HG03558 (cell line): ENCODE results near the gene MED16.

Source experiments
- ATAC-seq: cut with Tn5 transposase; IDR thresholded peaks from one replicate; pipeline ENCODE4 v1.9.1; 2021; ENCODE audit warnings: moderate number of reproducible peaks; ENCODE audit not compliant: unreplicated experiment; ENCODE audit errors: extremely low read depth

MED16 gene

DNA sequence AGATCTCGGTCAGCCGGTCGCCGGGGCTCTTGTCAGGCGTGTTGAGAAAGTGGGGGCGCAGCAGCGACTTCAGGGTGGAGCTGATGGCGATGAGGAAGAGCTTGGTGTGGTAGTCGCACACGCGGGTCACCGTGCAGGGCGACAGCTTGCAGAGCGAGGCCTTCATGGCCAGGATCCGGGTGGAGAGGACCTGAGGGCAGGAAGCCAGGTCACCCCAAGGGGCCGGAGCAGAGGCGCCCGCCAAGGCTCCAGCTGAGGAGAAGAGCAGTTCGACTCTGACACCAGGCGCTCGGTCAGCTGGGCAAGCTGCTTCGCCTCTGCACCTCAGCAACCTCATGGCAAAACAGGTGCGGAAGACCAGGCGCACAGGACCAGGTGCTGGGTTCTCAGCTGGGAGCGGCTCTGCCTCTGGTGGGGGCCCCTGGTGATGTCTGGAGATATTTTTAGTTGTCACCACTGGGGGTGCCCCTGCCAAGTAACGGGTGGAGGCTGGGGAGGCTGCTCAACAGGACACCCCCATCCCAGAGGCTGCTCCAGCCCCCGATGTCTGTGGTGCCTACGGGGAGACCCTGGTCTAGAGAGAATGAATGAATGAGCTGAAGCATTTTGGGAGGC lies 17.6 kb downstream of the MED16 start:
- no peak for ATAC-seq

DNA sequence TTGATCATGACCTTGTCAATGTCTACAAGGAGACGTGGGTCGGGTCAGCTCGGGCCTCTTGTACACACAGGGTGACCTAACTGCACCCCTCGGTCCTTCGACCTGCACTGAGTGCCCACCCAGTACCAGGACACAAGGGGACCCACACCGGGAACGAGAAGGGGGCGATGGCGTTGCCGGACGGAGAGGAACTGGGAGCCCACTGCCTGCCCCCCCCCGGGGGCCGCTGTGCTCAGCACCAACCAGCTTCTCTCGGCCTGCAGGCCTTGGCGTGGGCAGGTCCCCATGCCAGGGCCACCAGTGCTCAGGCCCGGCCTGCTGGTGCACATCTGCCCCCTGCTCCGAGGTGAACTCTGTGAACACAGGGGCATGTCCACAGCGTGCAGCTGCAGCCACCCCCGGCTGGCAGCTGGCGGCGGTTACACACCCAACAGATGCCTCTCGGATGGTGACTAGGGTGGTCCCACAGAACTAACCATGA lies 19.4 kb downstream of the MED16 start:
- ATAC-seq = no peak

DNA sequence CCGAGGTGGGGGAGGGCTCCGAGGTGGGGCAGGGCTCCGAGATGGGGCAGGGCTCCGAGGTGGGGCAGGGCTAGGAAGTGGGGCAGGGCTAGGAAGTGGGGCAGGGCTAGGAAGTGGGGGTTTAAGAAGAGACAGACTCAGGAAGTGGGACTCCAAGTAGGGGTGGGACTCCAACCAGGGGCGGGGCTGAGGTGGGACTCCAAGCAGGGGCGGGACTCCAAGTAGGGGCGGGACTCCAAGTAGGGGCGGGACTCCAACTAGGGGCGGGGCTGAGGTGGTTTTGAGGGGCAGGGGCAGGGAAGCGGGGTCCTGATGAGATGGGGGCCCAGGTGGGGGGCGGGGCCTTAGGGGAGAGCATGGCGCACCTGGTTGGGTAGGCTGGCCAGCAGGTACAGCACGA lies 19.9 kb downstream of the MED16 start:
- no peak for ATAC-seq

DNA sequence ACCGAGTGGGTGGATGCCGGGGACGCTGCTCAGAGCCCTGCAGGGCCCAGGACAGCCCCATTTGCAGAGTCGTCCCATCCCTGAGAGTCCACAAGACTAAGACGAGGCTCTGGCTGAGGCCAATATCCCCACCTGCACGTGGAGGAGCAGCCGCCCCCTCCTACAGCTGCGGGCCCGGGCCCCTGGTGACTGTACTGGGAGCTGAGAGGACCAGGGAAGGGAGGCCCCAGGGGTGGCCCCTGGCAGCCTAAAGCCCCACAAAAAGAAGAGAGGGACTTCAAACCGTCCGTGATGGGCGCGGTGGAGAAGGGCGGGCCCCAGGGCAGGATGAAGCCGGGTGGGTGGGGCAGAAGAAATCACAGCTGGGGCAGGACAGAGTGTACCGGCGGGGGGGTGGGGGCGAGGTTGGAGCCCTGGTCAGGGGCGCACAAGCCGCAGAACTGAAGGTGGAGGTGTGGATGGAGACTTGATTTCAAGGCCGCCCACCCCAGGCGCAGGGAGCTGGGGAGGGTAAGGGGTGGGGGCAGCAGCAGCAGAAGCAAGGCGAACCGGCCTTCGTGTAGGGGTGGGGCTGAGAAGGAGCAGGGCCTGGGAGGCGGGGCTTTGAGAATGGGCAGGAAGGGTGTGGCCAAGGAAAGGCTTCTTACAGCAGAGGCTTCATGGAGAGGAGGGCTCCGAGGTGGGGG lies 20.6 kb downstream of the MED16 start:
- ATAC-seq = no peak

DNA sequence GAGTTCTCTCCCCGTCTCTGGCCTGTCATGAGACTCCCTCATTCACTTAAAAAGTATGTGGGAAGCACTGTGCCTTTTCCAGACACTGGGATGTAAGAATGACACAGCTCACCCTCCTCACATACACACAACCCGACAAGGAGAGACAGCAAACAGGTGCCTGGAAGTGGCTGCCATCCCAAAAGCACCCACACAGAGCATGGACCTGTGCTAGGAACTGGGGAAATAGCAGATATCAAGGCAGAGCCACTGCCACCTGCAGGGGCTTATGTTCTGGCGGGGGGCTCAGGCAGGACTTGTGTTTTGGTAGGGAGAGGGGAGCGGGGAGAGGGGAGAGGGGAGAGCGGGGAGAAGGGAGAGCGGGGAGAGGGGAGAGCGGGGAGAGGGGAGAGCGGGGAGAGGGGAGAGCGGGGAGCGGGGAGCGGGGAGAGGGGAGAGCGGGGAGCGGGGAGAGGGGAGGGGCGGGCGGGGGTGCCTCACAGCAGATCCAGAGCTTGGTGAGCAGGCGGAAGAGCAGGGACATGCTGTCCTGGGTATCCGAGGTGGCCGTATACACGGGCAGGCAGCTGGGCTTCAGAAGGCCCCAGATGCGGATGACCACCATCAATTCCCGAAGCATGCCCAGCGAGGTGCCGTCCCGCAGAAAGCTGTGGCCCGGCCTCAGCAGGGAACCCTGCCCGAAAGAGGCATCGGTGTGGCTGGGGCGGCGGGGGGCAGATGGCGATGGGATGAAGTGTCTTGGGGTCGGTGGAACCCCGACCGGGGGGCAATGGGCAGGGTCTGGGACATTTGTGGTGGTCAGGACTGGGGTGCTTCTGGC lies 21.3 kb downstream of the MED16 start:
- no peak for ATAC-seq

DNA sequence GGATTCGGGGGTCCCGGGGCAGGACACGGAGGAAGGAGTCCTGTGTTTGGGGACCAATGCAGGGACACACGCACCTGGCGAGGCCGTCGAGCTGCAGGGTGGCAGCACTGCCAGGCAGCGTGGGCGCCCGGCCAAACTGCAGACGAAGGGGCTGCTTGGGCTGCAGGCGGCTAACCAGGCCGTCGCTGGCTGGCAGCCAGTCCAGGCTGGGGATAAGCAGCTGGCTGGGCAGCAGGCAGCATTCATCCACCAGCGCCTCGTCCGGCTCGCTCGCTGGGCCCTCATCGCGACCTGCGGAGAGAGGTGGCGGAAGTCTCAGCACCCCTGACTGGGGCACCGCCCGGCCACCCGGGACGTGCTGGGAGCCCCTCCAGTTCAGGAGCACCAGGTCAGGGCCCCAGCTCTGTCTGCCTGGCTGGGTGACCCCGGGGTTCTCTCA lies 22.0 kb downstream of the MED16 start:
- no peak for ATAC-seq

DNA sequence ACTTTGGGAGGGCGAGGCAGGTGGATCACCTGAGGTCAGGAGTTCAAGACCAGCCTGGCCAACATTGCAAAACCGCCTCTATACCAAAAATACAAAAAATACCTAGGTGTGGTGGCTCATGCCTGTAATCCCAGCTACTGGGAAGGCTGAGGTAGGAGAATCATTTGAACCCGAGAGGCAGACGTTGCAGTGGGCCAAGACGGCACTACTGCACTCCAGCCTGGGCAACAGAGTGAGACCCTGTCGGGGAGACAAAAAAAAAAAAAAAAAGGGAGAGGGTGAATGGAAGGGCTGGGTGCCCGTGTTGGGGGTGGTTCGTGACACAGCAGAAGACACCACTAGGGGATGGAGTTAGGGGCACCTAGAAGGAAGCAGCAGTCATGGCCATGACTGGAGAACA lies 22.7 kb downstream of the MED16 start:
- ATAC-seq = no peak

DNA sequence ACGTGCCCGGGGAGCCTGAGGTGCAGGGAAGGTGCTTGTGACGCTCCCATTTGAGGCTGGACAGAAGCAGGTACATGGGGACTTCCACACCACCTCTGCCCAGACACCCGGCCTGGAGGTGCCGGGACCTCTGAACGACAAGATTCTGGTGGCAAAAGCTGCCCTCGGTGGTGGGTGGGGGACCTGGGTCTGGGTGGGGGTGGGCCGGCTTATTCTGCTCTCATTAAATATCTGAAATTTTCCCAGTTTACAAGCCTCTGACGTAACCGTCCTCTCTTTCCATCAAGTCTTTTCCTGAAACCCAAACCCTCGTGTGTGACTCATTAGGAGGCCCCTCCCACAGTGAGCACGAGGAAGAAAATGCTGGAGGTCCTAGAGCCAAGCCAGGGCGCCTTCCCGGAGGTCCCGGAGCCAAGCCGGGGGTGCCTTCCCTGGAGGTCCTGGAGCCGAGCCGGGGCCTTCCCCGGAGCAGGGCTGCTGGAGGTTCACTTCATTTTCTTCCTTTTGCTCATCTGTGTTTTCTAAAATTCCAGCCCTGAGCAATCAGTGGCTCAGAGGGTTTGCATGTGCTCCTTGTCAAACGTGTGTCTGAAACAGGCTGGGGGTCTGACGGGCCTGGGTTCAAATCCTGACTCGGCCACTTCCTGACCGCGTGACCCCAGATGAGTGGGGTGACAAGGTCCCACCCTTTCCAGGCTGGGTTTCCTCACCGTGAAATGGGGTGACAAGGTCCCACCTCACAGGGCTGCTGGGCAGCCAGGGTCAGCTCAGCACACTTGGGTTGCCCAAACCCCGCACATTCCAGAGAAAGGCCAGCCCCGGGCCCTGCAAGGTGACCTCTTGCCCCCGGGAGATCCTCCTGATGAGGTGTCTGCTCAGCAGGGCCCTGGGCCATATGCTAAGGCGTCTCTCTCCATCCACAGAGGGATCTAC lies 23.5 kb downstream of the MED16 start:
- no peak for ATAC-seq

DNA sequence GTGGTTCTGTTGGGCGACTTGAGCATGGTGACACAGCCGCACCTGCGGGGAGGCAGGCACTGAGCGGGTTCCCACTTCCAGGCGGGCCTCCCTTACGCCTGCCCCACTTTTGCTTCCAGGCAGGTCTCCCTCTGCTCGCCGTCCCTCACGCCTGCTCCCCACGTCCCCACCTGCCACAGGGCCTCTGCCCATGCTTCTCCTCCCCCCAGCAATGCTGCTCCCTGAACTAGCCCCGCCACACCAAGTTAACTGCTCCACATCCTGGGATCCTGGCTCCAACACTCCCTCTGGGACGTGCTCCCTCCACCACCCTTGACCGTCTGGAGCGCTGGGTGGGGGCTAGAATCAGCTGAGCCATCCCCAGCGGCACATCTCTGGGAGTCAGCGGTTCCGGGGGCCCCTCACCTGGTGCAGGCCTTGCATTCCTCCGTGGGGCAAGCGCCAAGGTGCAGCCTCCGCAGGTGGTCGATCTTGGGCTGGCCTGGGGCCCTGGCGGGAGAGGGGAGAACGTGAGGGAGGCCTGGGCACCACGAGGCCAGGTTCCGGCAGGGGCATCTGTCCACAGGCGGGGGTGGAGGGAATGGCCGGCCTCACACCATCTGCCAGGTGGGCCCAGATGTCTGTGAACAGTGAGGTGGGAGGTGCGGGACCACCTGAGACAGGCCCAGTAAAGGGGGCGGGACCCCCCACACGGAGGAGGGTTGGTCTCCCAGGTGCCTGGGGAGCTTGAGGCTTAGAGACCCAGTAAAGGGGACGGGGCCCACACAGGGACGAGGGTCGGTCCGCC lies 24.3 kb downstream of the MED16 start:
- no peak for ATAC-seq

DNA sequence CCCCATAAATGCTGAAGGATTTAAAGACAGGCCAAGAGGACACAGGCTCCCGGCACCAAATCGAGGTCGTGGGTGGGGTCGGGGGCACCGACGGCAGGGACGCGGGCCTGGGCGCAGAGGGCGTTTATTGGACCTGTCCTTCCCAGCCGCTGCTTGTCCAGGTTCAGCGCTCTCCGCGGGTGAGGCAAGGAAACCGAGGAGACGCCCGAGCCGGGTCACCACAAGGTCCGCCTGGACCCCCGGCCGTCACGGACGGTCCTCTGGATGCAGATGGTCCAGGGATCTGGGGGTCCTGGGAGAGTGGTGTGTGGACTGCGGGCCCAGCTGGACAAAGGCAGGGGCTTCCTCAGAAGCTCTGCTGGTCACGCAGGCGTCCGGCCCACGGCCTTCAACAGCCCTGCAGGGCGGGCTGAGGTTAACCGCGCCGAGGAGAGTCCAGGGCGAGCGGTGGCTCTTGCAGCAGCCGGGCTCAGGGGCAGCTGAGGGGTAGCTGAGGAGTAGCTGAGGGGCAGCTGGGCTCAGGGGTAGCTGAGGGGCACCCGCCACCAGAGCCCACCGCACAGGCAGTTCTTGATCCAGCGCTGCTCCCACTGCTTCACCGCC lies 25.0 kb downstream of the MED16 start:
- ATAC-seq = no peak

DNA sequence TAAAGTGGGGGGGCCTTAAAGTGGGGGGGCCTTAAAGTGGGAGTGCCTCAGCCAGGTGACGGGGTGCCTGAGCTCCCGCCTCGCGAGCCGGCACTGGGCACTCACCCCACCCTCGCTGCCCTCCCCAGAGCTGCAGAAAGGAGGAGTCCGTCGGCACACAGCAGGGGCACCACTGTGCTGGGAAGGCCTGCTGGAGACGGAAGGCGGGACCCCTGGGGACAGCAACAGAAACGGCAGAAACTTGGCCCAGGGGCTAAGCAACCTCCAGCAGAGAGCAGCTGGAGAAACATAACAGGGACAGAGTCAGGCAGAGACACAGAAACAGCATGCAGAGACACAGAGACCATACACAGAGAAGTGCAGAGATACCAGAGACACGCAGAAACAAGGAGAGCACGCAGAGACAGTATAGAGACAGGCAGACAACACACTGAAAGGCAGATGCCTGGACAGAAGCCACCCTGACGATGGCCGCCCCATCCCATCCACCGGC lies 25.6 kb downstream of the MED16 start:
- ATAC-seq = no peak

DNA sequence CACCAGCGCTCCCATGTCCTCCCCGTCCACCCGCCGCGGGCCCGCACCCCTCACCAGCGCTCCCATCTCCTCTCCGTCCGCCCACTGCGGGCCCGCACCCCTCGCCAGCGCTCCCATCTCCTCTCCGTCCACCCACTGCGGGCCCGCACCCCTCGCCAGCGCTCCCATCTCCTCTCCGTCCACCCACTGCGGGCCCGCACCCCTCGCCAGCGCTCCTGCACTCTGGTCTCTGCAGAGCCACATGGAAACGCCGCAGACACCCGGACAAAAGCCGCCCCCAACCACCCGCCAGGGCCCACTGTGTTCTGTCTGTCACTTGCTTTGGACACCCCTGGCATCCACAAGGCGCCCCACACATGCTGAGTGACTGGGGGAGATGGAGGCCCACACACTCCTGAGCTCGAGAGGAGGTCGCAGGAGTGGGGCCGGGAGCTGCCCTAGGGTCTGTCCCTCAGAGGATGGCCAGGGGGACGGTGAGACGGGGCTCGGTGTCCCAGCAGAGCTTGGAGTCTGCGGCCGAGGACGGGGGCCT lies 26.2 kb downstream of the MED16 start:
- no peak for ATAC-seq

DNA sequence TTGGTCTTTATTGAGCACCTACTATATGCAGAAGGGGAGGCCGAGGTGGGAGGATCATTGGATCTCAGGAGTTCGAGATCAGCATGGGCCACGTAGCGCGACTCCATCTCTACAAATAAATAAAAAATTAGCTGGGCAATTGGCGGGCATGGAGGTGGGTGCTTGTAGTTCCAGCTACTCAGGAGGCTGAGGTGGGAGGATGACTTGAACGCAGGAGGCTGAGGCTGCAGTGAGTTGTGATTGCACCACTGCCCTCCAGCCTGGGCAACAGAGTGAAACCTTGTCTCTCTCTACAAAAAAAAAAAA lies 29.7 kb downstream of the MED16 start:
- ATAC-seq = no peak

DNA sequence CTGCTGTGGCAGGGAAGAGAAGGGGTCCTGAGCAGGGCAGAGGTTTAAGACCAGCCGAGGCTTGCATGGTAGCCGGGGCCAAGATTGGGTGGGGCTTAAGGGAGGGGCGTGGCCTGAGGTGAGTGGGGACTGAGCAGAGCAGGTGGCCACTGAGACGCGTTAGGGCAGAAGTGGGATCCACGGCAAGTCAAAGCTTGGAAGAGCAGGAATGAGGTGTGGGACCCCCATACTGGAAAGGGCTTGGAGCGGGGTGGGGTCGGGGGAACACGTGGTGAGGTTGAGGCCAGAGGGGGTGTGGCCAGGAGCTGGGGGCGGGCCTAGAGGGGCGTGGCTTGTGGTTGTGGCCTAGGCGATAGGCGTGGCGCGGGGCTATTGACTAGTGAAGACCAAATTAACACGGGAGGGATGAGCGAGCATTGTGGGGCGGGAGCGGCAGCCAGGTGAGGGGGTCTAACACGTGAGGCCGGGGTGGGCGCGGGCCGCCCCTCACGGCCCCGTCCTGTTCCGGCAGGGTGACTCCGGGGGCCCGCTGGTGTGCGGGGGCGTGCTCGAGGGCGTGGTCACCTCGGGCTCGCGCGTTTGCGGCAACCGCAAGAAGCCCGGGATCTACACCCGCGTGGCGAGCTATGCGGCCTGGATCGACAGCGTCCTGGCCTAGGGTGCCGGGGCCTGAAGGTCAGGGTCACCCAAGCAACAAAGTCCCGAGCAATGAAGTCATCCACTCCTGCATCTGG lies 30.2 kb downstream of the MED16 start:
- no peak for ATAC-seq

DNA sequence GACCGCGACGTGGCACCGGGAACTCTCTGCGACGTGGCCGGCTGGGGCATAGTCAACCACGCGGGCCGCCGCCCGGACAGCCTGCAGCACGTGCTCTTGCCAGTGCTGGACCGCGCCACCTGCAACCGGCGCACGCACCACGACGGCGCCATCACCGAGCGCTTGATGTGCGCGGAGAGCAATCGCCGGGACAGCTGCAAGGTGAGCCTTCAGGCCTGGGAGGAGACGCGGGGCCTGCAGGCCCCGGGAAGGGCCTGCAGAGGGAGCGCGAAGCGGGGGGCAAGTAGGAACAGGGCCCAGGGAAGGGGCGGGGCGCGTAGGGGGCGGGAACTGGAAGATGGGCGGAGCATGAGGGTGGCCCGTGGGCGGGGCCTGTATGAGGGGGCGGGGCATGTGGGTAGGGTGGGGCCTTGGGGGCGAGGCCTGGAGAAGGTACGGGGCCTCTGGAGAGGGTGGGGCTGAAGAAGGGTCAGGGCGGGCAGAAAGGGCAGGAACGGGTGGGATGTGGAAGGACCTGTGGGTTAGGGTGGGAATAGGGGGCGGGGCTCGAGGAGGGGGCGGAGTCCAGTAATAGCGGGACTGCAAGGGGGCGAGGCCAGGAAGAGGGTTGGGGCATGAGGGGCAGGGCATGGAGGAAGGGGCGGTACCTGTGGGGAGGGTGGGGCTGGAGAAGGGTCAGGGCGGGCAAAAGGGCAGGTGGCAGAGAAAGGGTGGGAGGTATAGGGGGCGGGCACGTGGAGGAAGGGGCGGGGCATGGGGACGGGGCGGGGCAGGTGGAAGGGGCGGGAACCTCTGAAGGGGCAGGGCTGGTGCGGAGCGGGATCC lies 31.0 kb downstream of the MED16 start:
- ATAC-seq = no peak

DNA sequence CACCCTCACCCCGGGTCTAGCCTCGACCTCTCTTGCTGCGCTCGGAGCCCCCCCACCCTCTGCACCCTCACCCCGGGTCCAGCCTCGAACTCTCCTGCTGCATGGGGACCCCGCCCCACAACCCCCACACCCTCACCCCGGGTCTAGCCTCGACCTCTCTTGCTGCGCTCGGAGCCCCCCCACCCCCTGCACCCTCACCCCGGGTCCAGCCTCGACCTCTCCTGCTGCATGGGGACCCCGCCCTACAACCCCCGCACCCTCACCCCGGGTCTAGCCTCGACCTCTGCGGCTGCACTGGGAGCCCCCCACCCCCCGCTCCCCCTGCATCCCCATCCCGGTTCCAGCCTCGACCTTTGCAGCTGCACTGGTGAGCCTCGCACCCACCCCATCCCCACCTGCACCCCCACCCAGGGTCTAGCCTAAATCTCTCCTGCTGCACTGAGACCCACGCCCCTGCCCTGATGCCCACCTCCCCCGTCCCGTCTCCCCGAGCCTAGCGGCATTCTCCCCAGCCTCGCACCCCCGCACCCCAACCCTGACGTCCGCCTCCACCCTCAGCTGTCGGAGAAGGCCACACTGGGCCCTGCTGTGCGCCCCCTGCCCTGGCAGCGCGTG lies 31.7 kb downstream of the MED16 start:
- no peak for ATAC-seq
